ENCODE measurements around the gene LAMP1.
A peak's percentile ranks its signal among the peaks of the same experiment; 100 is the strongest.

Gene LAMP1

GRCh38 chr13:113320226-113320875 lies 23.3 kb downstream of the LAMP1 start:
- no peaks in the 10 kb centered on the region for H3K4me1 ChIP-seq (ENCODE audit: control insufficient read depth, insufficient read depth, low read length)
- no peaks in the 10 kb centered on the region for H3K9me3 ChIP-seq (ENCODE audit: control insufficient read depth, insufficient read depth, low read length)
- H3K4me3 ChIP-seq (ENCODE audit: low read depth, low read length), result no peak overlapping the region
- peaks cover 58% of the 10 kb centered on the region for H3K36me3 ChIP-seq (ENCODE audit: control insufficient read depth, insufficient read depth, low read length)
- H3K9ac ChIP-seq (ENCODE audit: low read depth, low read length), result no peak overlapping the region
- no peaks in the 10 kb centered on the region for H3K27me3 ChIP-seq (ENCODE audit: control insufficient read depth, insufficient read depth, low read length)

- Histone ChIP-seq H3K4me3 (ENCODE audit: low read depth, low read length) (no peak overlapping the region), H3K4me1 (ENCODE audit: control insufficient read depth, insufficient read depth, low read length) (no peaks in the 10 kb centered on the region), H3K27me3 (ENCODE audit: control insufficient read depth, insufficient read depth, low read length) (no peaks in the 10 kb centered on the region), H3K36me3 (ENCODE audit: control insufficient read depth, insufficient read depth, low read length) (peaks cover 60% of the 10 kb centered on the region), H3K9me3 (ENCODE audit: control insufficient read depth, insufficient read depth, low read length) (no peaks in the 10 kb centered on the region), H3K9ac (ENCODE audit: low read depth, low read length) (no peak overlapping the region)
These were observed 24.5 kb downstream of the LAMP1 start for GRCh38 chr13:113321546-113321945.

- peaks cover 58% of the 10 kb centered on the region for H3K36me3 ChIP-seq (ENCODE audit: control insufficient read depth, insufficient read depth, low read length)
- no peaks in the 10 kb centered on the region for H3K9me3 ChIP-seq (ENCODE audit: control insufficient read depth, insufficient read depth, low read length)
- no peaks in the 10 kb centered on the region for H3K27me3 ChIP-seq (ENCODE audit: control insufficient read depth, insufficient read depth, low read length)
These were observed 25.0 kb downstream of the LAMP1 start for GRCh38 chr13:113322043-113322461.

GRCh38 chr13:113322890-113323651 lies 26.0 kb downstream of the LAMP1 start:
- Histone ChIP-seq H3K9me3 (ENCODE audit: control insufficient read depth, insufficient read depth, low read length) (no peaks in the 10 kb centered on the region), H3K36me3 (ENCODE audit: control insufficient read depth, insufficient read depth, low read length) (peaks cover 56% of the 10 kb centered on the region), H3K4me3 (ENCODE audit: low read depth, low read length) (no peak overlapping the region), H3K27me3 (ENCODE audit: control insufficient read depth, insufficient read depth, low read length) (no peaks in the 10 kb centered on the region), H3K4me1 (ENCODE audit: control insufficient read depth, insufficient read depth, low read length) (no peaks in the 10 kb centered on the region), H3K9ac (ENCODE audit: low read depth, low read length) (no peak overlapping the region)

More at GRCh38 chr13:113322043-113322461, 25.0 kb downstream of the LAMP1 start:
- no peak overlapping the region for H3K9ac ChIP-seq (ENCODE audit: low read depth, low read length)
- no peak overlapping the region for H3K4me3 ChIP-seq (ENCODE audit: low read depth, low read length)
- no peaks in the 10 kb centered on the region for H3K4me1 ChIP-seq (ENCODE audit: control insufficient read depth, insufficient read depth, low read length)

- no peaks in the 10 kb centered on the region for H3K9me3 ChIP-seq (ENCODE audit: control insufficient read depth, insufficient read depth, low read length)
- H3K36me3 ChIP-seq (ENCODE audit: control insufficient read depth, insufficient read depth, low read length), result peaks cover 51% of the 10 kb centered on the region
These were observed 26.8 kb downstream of the LAMP1 start for GRCh38 chr13:113323869-113324268.

GRCh38 chr13:113324398-113324797 lies 27.4 kb downstream of the LAMP1 start:
- H3K9me3 ChIP-seq (ENCODE audit: control insufficient read depth, insufficient read depth, low read length), result no peaks in the 10 kb centered on the region
- H3K27me3 ChIP-seq (ENCODE audit: control insufficient read depth, insufficient read depth, low read length), result no peaks in the 10 kb centered on the region
- no peak overlapping the region for H3K9ac ChIP-seq (ENCODE audit: low read depth, low read length)
- H3K4me3 ChIP-seq (ENCODE audit: low read depth, low read length), result no peak overlapping the region
- H3K4me1 ChIP-seq (ENCODE audit: control insufficient read depth, insufficient read depth, low read length), result no peaks in the 10 kb centered on the region
- peaks cover 46% of the 10 kb centered on the region for H3K36me3 ChIP-seq (ENCODE audit: control insufficient read depth, insufficient read depth, low read length)

More at GRCh38 chr13:113323869-113324268, 26.8 kb downstream of the LAMP1 start:
- H3K4me1 ChIP-seq (ENCODE audit: control insufficient read depth, insufficient read depth, low read length), result no peaks in the 10 kb centered on the region
- no peak overlapping the region for H3K9ac ChIP-seq (ENCODE audit: low read depth, low read length)
- H3K4me3 ChIP-seq (ENCODE audit: low read depth, low read length), result no peak overlapping the region
- no peaks in the 10 kb centered on the region for H3K27me3 ChIP-seq (ENCODE audit: control insufficient read depth, insufficient read depth, low read length)

GRCh38 chr13:113325779-113326178 lies 28.7 kb downstream of the LAMP1 start:
- H3K4me3 ChIP-seq (ENCODE audit: low read depth, low read length), result no peak overlapping the region
- no peaks in the 10 kb centered on the region for H3K9me3 ChIP-seq (ENCODE audit: control insufficient read depth, insufficient read depth, low read length)
- no peaks in the 10 kb centered on the region for H3K27me3 ChIP-seq (ENCODE audit: control insufficient read depth, insufficient read depth, low read length)
- no peak overlapping the region for H3K9ac ChIP-seq (ENCODE audit: low read depth, low read length)
- H3K36me3 ChIP-seq (ENCODE audit: control insufficient read depth, insufficient read depth, low read length), result peaks cover 35% of the 10 kb centered on the region
- no peaks in the 10 kb centered on the region for H3K4me1 ChIP-seq (ENCODE audit: control insufficient read depth, insufficient read depth, low read length)

GRCh38 chr13:113327391-113327765 lies 30.3 kb downstream of the LAMP1 start:
- H3K4me3 ChIP-seq (ENCODE audit: low read depth, low read length), result no peak overlapping the region
- H3K4me1 ChIP-seq (ENCODE audit: control insufficient read depth, insufficient read depth, low read length), result no peaks in the 10 kb centered on the region
- H3K27me3 ChIP-seq (ENCODE audit: control insufficient read depth, insufficient read depth, low read length), result no peaks in the 10 kb centered on the region
- no peak overlapping the region for H3K9ac ChIP-seq (ENCODE audit: low read depth, low read length)
- peaks cover 26% of the 10 kb centered on the region for H3K36me3 ChIP-seq (ENCODE audit: control insufficient read depth, insufficient read depth, low read length)
- H3K9me3 ChIP-seq (ENCODE audit: control insufficient read depth, insufficient read depth, low read length), result no peaks in the 10 kb centered on the region

- H3K9ac ChIP-seq (ENCODE audit: low read depth, low read length), result no peak overlapping the region
- H3K4me1 ChIP-seq (ENCODE audit: control insufficient read depth, insufficient read depth, low read length), result no peaks in the 10 kb centered on the region
- no peak overlapping the region for H3K4me3 ChIP-seq (ENCODE audit: low read depth, low read length)
- H3K36me3 ChIP-seq (ENCODE audit: control insufficient read depth, insufficient read depth, low read length), result peaks cover 25% of the 10 kb centered on the region
- no peaks in the 10 kb centered on the region for H3K27me3 ChIP-seq (ENCODE audit: control insufficient read depth, insufficient read depth, low read length)
- H3K9me3 ChIP-seq (ENCODE audit: control insufficient read depth, insufficient read depth, low read length), result no peaks in the 10 kb centered on the region
These were observed 30.9 kb downstream of the LAMP1 start for GRCh38 chr13:113327766-113328471.

GRCh38 chr13:113328851-113329250 lies 31.8 kb downstream of the LAMP1 start:
- H3K4me1 ChIP-seq (ENCODE audit: control insufficient read depth, insufficient read depth, low read length), result no peaks in the 10 kb centered on the region
- H3K9me3 ChIP-seq (ENCODE audit: control insufficient read depth, insufficient read depth, low read length), result no peaks in the 10 kb centered on the region
- H3K36me3 ChIP-seq (ENCODE audit: control insufficient read depth, insufficient read depth, low read length), result peaks cover 17% of the 10 kb centered on the region
- no peak overlapping the region for H3K4me3 ChIP-seq (ENCODE audit: low read depth, low read length)
- H3K9ac ChIP-seq (ENCODE audit: low read depth, low read length), result peak overlapping the region; percentile 37
- no peaks in the 10 kb centered on the region for H3K27me3 ChIP-seq (ENCODE audit: control insufficient read depth, insufficient read depth, low read length)

- H3K27me3 ChIP-seq (ENCODE audit: control insufficient read depth, insufficient read depth, low read length), result no peaks in the 10 kb centered on the region
- H3K4me1 ChIP-seq (ENCODE audit: control insufficient read depth, insufficient read depth, low read length), result no peaks in the 10 kb centered on the region
- H3K36me3 ChIP-seq (ENCODE audit: control insufficient read depth, insufficient read depth, low read length), result peaks cover 17% of the 10 kb centered on the region
- H3K9me3 ChIP-seq (ENCODE audit: control insufficient read depth, insufficient read depth, low read length), result no peaks in the 10 kb centered on the region
- no peak overlapping the region for H3K4me3 ChIP-seq (ENCODE audit: low read depth, low read length)
- H3K9ac ChIP-seq (ENCODE audit: low read depth, low read length), result no peak overlapping the region
These were observed 32.7 kb downstream of the LAMP1 start for GRCh38 chr13:113329656-113330312.

Measured in iPS-15b (cell line).